Measurements from ENCODE around the gene TPRN. TPM values are rescaled to one million over a fixed set of nuclear protein-coding genes. Genes with fewer than 3 reads are reported as not detected.

TPRN gene
- total RNA-seq, 1 donor from 2014 or later: 18.0 TPM

- Histone ChIP-seq H3K4me1 (peaks cover 34% of the 10 kb centered on the region), H3K4me3 (peak overlapping the region; percentile 55), H3K27me3 (ENCODE audit: low read depth) (peaks cover 100% of the 10 kb centered on the region), H3K27ac (replicated peaks) (no peak overlapping the region), H3K36me3 (no peaks in the 10 kb centered on the region), H3K9me3 (replicated peaks) (no peaks in the 10 kb centered on the region)
- no peak for DNase-seq
- intact Hi-C loops (cut with micrococcal nuclease): no loop called here
- TF ChIP-seq CTCF (IDR thresholded peaks at IDR 0.05; ENCODE audit: borderline replicate concordance): no peak
These were observed 37.2 kb downstream of the TPRN start for GRCh38 chr9:137163365-137163715.

DNA sequence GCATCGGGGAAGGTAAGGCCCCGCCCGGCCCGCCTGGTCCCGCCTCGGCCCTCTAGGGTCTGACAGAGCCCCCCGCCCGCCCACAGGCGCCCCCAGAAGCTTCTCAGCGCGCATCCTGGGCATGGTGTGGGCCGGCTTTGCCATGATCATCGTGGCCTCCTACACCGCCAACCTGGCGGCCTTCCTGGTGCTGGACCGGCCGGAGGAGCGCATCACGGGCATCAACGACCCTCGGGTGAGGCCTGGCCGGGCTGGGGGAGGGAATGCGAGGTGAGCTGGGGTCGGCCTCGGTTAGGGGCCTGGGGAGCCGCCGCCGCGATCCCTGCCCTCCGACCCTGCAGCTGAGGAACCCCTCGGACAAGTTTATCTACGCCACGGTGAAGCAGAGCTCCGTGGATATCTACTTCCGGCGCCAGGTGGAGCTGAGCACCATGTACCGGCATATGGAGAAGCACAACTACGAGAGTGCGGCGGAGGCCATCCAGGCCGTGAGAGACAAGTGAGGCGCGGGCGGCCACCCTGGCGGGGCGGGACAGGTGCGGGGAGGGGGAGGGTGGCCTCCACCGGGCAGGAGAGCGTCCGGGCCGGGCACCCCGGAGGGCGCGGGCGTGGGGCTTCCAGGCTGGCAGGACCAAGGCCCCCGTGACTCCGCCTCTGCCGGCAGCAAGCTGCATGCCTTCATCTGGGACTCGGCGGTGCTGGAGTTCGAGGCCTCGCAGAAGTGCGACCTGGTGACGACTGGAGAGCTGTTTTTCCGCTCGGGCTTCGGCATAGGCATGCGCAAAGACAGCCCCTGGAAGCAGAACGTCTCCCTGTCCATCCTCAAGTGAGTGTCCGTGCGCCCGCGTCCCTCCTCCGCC is 37.8 kb downstream of the TPRN start:
- Histone ChIP-seq H3K4me3 (peak overlapping the region; percentile 55), H3K4me1 (peaks cover 28% of the 10 kb centered on the region), H3K9me3 (replicated peaks) (no peaks in the 10 kb centered on the region), H3K27me3 (ENCODE audit: low read depth) (peaks cover 100% of the 10 kb centered on the region), H3K27ac (replicated peaks) (no peak overlapping the region), H3K36me3 (no peaks in the 10 kb centered on the region)
- no peak for DNase-seq
- intact Hi-C loops (cut with micrococcal nuclease): no loop called here
- TF ChIP-seq CTCF (IDR thresholded peaks at IDR 0.05; ENCODE audit: borderline replicate concordance): peak; percentile 38

DNA sequence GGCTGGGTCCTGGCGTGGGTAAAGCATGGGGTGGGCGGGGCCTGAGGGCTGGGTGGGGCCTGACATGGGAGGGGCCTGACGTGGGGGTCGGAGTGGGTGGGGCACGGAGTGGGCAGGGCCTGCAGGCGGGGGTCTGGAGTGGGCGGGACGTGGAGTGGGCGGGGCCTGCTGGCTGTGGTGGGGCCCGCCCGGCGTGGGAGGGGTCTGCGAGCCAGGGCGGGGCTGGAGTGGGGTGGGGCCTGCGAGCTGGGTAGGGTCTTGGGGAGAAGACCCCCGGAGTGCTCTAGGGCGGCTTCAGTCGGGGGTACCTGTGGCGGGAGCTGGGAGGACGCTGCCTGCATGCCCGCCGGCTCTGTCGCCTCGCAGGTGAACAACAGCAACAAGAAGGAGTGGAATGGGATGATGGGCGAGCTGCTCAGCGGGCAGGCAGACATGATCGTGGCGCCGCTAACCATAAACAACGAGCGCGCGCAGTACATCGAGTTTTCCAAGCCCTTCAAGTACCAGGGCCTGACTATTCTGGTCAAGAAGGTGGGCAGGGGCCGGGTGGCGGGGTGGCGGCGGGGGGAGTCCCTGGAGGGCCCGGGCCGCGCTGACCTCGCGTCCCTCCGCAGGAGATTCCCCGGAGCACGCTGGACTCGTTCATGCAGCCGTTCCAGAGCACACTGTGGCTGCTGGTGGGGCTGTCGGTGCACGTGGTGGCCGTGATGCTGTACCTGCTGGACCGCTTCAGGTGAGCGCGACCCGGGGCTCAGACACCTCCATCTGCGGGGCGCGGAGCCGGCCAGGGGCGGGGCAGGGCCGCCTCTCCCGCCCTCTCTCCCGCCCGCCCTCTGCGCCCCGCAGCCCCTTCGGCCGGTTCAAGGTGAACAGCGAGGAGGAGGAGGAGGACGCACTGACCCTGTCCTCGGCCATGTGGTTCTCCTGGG is 38.7 kb downstream of the TPRN start:
- no peak overlapping the region for H3K4me3 ChIP-seq
- no peak for TF ChIP-seq CTCF (IDR thresholded peaks at IDR 0.05; ENCODE audit: borderline replicate concordance)
- no peaks in the 10 kb centered on the region for H3K9me3 ChIP-seq (replicated peaks)
- DNase-seq: no peak
- intact Hi-C loops (cut with micrococcal nuclease): no loop called here
- no peaks in the 10 kb centered on the region for H3K36me3 ChIP-seq
- H3K27ac ChIP-seq (replicated peaks): no peak overlapping the region
- H3K27me3 ChIP-seq (ENCODE audit: low read depth): peaks cover 100% of the 10 kb centered on the region
- peaks cover 19% of the 10 kb centered on the region for H3K4me1 ChIP-seq

DNA sequence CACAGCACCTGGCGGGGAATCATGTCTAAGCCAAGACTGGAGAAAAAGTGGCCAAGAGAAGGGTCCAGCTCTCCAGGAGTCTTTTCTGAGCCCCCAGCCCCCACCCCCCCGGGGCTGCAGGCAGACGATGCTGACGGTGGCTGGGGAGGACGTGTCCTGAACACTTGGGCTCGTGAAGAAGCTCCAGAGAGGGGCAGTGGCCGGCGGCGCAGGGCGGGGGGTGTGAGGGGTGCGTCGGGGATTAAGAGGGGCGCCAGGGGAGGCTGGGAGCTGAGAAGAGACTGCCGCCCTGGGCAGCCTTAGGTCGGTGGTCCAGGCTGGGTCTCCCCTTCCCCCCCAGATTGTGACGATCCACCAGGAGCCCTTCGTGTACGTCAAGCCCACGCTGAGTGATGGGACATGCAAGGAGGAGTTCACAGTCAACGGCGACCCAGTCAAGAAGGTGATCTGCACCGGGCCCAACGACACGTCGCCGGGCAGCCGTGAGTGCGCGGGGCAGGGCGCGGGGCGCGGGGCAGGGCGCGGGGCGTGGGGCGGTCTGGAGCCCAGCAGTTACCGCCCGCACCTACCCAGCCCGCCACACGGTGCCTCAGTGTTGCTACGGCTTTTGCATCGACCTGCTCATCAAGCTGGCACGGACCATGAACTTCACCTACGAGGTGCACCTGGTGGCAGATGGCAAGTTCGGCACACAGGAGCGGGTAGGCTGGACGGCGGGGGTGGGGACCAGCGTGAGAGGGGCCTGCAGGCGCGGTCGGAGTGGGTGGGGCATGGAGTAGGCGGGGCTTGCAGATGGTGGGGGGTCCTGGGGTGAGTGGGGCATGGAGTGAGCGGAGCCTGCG is 39.6 kb downstream of the TPRN start:
- no peak for TF ChIP-seq CTCF (IDR thresholded peaks at IDR 0.05; ENCODE audit: borderline replicate concordance)
- H3K36me3 ChIP-seq: no peaks in the 10 kb centered on the region
- peaks cover 27% of the 10 kb centered on the region for H3K4me1 ChIP-seq
- no peak overlapping the region for H3K27ac ChIP-seq (replicated peaks)
- DNase-seq: no peak
- no peak overlapping the region for H3K4me3 ChIP-seq
- no peaks in the 10 kb centered on the region for H3K9me3 ChIP-seq (replicated peaks)
- intact Hi-C loops (cut with micrococcal nuclease): no loop called here
- H3K27me3 ChIP-seq (ENCODE audit: low read depth): peaks cover 100% of the 10 kb centered on the region

GRCh38 chr9:137160054-137160425 is 40.5 kb downstream of the TPRN start:
- intact Hi-C loops (cut with micrococcal nuclease): no loop called here
- DNase-seq: no peak
- H3K9me3 ChIP-seq (replicated peaks): no peaks in the 10 kb centered on the region
- peaks cover 27% of the 10 kb centered on the region for H3K4me1 ChIP-seq
- no peak overlapping the region for H3K4me3 ChIP-seq
- TF ChIP-seq CTCF (IDR thresholded peaks at IDR 0.05; ENCODE audit: borderline replicate concordance): no peak
- H3K27ac ChIP-seq (replicated peaks): no peak overlapping the region
- peaks cover 100% of the 10 kb centered on the region for H3K27me3 ChIP-seq (ENCODE audit: low read depth)
- H3K36me3 ChIP-seq: no peaks in the 10 kb centered on the region
